SK-N-SH treated with all-trans-retinoic acid at 6 μM for 48 hours (cell line): ENCODE data around the gene PRSS2.

Source experiments
- ATAC-seq: fragments of 200-7000 bp; cut with Tn5 transposase; 3 replicates; pipeline ENCODE4 v1.9.1; 2020; ENCODE audit warnings: mild to moderate bottlenecking, moderate library complexity
- ARNTL ChIP-seq: fragments of 450-650 bp; formaldehyde crosslinking; IDR thresholded peaks from 2 replicates; pipeline ENCODE4 v1.5.0; 2020; ENCODE audit warnings: low read depth, mild to moderate bottlenecking, moderate library complexity, borderline replicate concordance
- CREB5 ChIP-seq: fragments of 250-450 bp; sonication (Bioruptor Pico); IDR thresholded peaks from 2 replicates; pipeline ENCODE4 v1.5.1; 2020; ENCODE audit warnings: low read depth, mild to moderate bottlenecking, moderate library complexity
- CSDC2 ChIP-seq: fragments of 250-450 bp; sonication (Bioruptor Pico); IDR thresholded peaks from 2 replicates; pipeline ENCODE4 v1.5.0; 2020; ENCODE audit warnings: mild to moderate bottlenecking, moderate library complexity
- CSRNP3 ChIP-seq: fragments of 250-450 bp; sonication (Bioruptor Pico); IDR thresholded peaks from 2 replicates; pipeline ENCODE4 v1.5.1; 2021; ENCODE audit warnings: mild to moderate bottlenecking, moderate library complexity
- ESRRG ChIP-seq: fragments of 250-450 bp; sonication (Bioruptor Pico); IDR thresholded peaks from 2 replicates; pipeline ENCODE4 v1.6.1; 2021; ENCODE audit warnings: mild to moderate bottlenecking
- GLIS3 ChIP-seq: fragments of 250-450 bp; sonication (Bioruptor Pico); IDR thresholded peaks from 2 replicates; pipeline ENCODE4 v1.5.0; 2020; ENCODE audit warnings: mild to moderate bottlenecking, moderate library complexity
- ISL1 ChIP-seq: fragments of 250-450 bp; sonication (Bioruptor Pico); IDR thresholded peaks from 2 replicates; pipeline ENCODE4 v2.1.2; 2022; ENCODE audit warnings: mild to moderate bottlenecking, moderate library complexity
- OSR1 ChIP-seq: fragments of 250-450 bp; sonication (Bioruptor Pico); IDR thresholded peaks from 2 replicates; pipeline ENCODE4 v1.8.0; 2022; ENCODE audit warnings: moderate library complexity, mild to moderate bottlenecking, inconsistent platforms
- PATZ1 ChIP-seq: fragments of 250-450 bp; sonication (Bioruptor Pico); IDR thresholded peaks from 2 replicates; pipeline ENCODE4 v1.8.0; 2020; ENCODE audit warnings: mild to moderate bottlenecking, moderate library complexity, borderline replicate concordance
- POU6F1 ChIP-seq: fragments of 250-450 bp; sonication (Bioruptor Pico); IDR thresholded peaks from 2 replicates; pipeline ENCODE4 v1.8.0; 2021; ENCODE audit warnings: low read depth, mild to moderate bottlenecking, moderate library complexity, borderline replicate concordance
- PPARA ChIP-seq: fragments of 250-450 bp; sonication (Bioruptor Pico); IDR thresholded peaks from 2 replicates; pipeline ENCODE4 v1.5.0; 2020; ENCODE audit warnings: mild to moderate bottlenecking, borderline replicate concordance
- RARB ChIP-seq: fragments of 250-450 bp; sonication (Bioruptor Pico); IDR thresholded peaks from 2 replicates; pipeline ENCODE4 v1.8.0; 2021; ENCODE audit warnings: mild to moderate bottlenecking, moderate library complexity
- SNAI2 ChIP-seq: fragments of 250-450 bp; sonication (Bioruptor Pico); IDR thresholded peaks from 2 replicates; pipeline ENCODE4 v1.5.0; 2020; ENCODE audit warnings: mild to moderate bottlenecking, moderate library complexity
- TCF4 ChIP-seq: fragments of 250-450 bp; sonication (Bioruptor Pico); IDR thresholded peaks from 2 replicates; pipeline ENCODE4 v1.8.0; 2021; ENCODE audit warnings: mild to moderate bottlenecking, moderate library complexity, borderline replicate concordance
- TOX ChIP-seq: fragments of 250-450 bp; sonication (Bioruptor Pico); IDR thresholded peaks from 2 replicates; pipeline ENCODE4 v1.8.0; 2021; ENCODE audit warnings: mild to moderate bottlenecking, moderate library complexity, borderline replicate concordance
- TSHZ2 ChIP-seq: fragments of 250-450 bp; sonication (Bioruptor Pico); IDR thresholded peaks from 2 replicates; pipeline ENCODE4 v1.5.0; 2020; ENCODE audit warnings: mild to moderate bottlenecking, moderate library complexity
- ZC3H10 ChIP-seq: fragments of 250-450 bp; sonication (Bioruptor Pico); IDR thresholded peaks from 2 replicates; pipeline ENCODE4 v1.5.1; 2021; ENCODE audit warnings: mild to moderate bottlenecking, moderate library complexity
- ZFP3 ChIP-seq: fragments of 250-450 bp; sonication (Bioruptor Pico); IDR thresholded peaks from 2 replicates; pipeline ENCODE4 v1.5.0; 2020; ENCODE audit warnings: mild to moderate bottlenecking, moderate library complexity
- ZFP30 ChIP-seq: fragments of 450-650 bp; formaldehyde crosslinking; IDR thresholded peaks from 2 replicates; pipeline ENCODE4 v1.5.0; 2022; ENCODE audit warnings: mild to moderate bottlenecking, moderate library complexity
- ZNF565 ChIP-seq: fragments of 450-650 bp; formaldehyde crosslinking; conservative IDR thresholded peaks from 2 replicates; pipeline ENCODE4 v1.5.0; 2020; ENCODE audit warnings: low read depth, mild to moderate bottlenecking, moderate library complexity
- ZNF70 ChIP-seq: fragments of 450-650 bp; formaldehyde crosslinking; IDR thresholded peaks from 2 replicates; pipeline ENCODE4 v1.5.0; 2020; ENCODE audit warnings: mild to moderate bottlenecking, moderate library complexity
- ZNF8 ChIP-seq: fragments of 450-650 bp; formaldehyde crosslinking; IDR thresholded peaks from 2 replicates; pipeline ENCODE4 v1.5.0; 2020; ENCODE audit warnings: mild to moderate bottlenecking, moderate library complexity

PRSS2 gene

GRCh38 chr7:142808802-142809583 is 38.2 kb downstream of the PRSS2 start:
- no peak for ATAC-seq

GRCh38 chr7:142809671-142810070 is 38.9 kb downstream of the PRSS2 start:
- ATAC-seq = no peak
- no peak for TF ChIP-seq ZNF70
- no peak for TF ChIP-seq CSDC2
- TF ChIP-seq OSR1 (CRISPR knock-in tag) = no peak
- no peak for TF ChIP-seq TCF4
- TF ChIP-seq ZNF565 (CRISPR knock-in tag) = no peak
- TF ChIP-seq ZC3H10 = no peak
- TF ChIP-seq RARB (CRISPR knock-in tag) = no peak
- no peak for TF ChIP-seq GLIS3 (CRISPR knock-in tag)
- no peak for TF ChIP-seq ZFP30 (CRISPR knock-in tag)
- no peak for TF ChIP-seq CREB5 (CRISPR knock-in tag)
- no peak for TF ChIP-seq ZNF8

More at GRCh38 chr7:142808802-142809583, 38.2 kb downstream of the PRSS2 start:
- TF ChIP-seq PATZ1 (no peak), CSRNP3 (CRISPR knock-in tag) (no peak), TSHZ2 (CRISPR knock-in tag) (no peak), RARB (CRISPR knock-in tag) (no peak), TCF4 (no peak), OSR1 (CRISPR knock-in tag) (no peak), TOX (CRISPR knock-in tag) (no peak), CSDC2 (no peak), SNAI2 (no peak), ZC3H10 (no peak), ESRRG (CRISPR knock-in tag) (no peak), GLIS3 (CRISPR knock-in tag) (no peak), CREB5 (CRISPR knock-in tag) (no peak), ZNF8 (no peak), ARNTL (no peak)

- ATAC-seq = peak; percentile 85
- TF ChIP-seq ARNTL (no peak), TOX (CRISPR knock-in tag) (no peak), POU6F1 (CRISPR knock-in tag) (no peak), OSR1 (CRISPR knock-in tag) (no peak), TCF4 (no peak), CSDC2 (no peak), ZC3H10 (no peak), ZNF70 (no peak), ESRRG (CRISPR knock-in tag) (no peak), RARB (CRISPR knock-in tag) (no peak), GLIS3 (CRISPR knock-in tag) (no peak), ZNF565 (CRISPR knock-in tag) (no peak), CSRNP3 (CRISPR knock-in tag) (no peak), PPARA (CRISPR knock-in tag) (no peak), ZNF8 (no peak), ZFP30 (CRISPR knock-in tag) (no peak), CREB5 (CRISPR knock-in tag) (no peak), ISL1 (CRISPR knock-in tag) (no peak), ZFP3 (CRISPR knock-in tag) (no peak)
These were observed 40.5 kb downstream of the PRSS2 start for GRCh38 chr7:142811154-142811737.
